CD14-positive monocyte (primary cell): ENCODE data around the gene CHRNA3. TPM values are rescaled to one million over a fixed set of nuclear protein-coding genes. Genes with fewer than 3 reads are reported as not detected.
"Not testable (repeated sequence)": the region's sequence is repeated elsewhere in the genome, so short reads cannot be mapped to it uniquely, and the experiment has no call there.

Experiments used
- DNase-seq, 3 donors: peaks; one replicate each; pipeline ENCODE4 v3.0.0-alpha.2; 2011 to 2022
- H2AFZ ChIP-seq: 2 replicates; pipeline ENCODE4 v1.6.0; 2012; ENCODE audit warnings: mild to moderate bottlenecking, low read depth, low read length, inconsistent platforms; ENCODE audit not compliant: insufficient read depth, poor library complexity, severe bottlenecking
- H3K27ac ChIP-seq, 2 donors: 1 replicate in 1 of 2; 2 replicates in 1 of 2; pipeline ENCODE4 v1.5.1; 2012 to 2013; ENCODE audit warnings: low read length in 2 of 2, control low read depth in 1 of 2, inconsistent platforms in 1 of 2, low read depth in 1 of 2, mild to moderate bottlenecking in 1 of 2
- H3K27me3 ChIP-seq, 2 donors: one replicate each; pipeline versions ENCODE4 v1.6.0 to v1.6.1; 2011 to 2013; ENCODE audit warnings: low read length in 2 of 2; ENCODE audit not compliant: control insufficient read depth in 2 of 2, insufficient read depth in 2 of 2
- H3K36me3 ChIP-seq, 2 donors: replicated peaks in 1 of 2; 1 replicate in 1 of 2; 2 replicates in 1 of 2; pipeline versions ENCODE4 v1.5.1 to v1.6.1; 2012 to 2013; ENCODE audit warnings: low read length in 2 of 2, control low read depth in 1 of 2, inconsistent platforms in 1 of 2, mild to moderate bottlenecking in 1 of 2; ENCODE audit not compliant: insufficient read depth in 2 of 2, control insufficient read depth in 1 of 2
- H3K4me1 ChIP-seq, 2 donors: 1 replicate in 1 of 2; 2 replicates in 1 of 2; pipeline versions ENCODE4 v1.5.1 to v1.6.1; 2012 to 2013; ENCODE audit warnings: low read length in 2 of 2, control low read depth in 1 of 2, inconsistent platforms in 1 of 2, mild to moderate bottlenecking in 1 of 2, moderate library complexity in 1 of 2; ENCODE audit not compliant: insufficient read depth in 2 of 2, control insufficient read depth in 1 of 2
- H3K4me2 ChIP-seq: replicated peaks from 2 replicates; pipeline ENCODE3; 2012; ENCODE audit warnings: low read length, moderate library complexity, mild to moderate bottlenecking; ENCODE audit not compliant: poor library complexity, severe bottlenecking; ENCODE audit errors: extremely low read depth
- H3K4me3 ChIP-seq, 3 experiments: fragments of 200-600 bp in 1 of 3; sonication (generic) in 1 of 3; replicated peaks in 1 of 3; 1 replicate in 2 of 3; 2 replicates in 1 of 3; pipeline ENCODE4 v1.5.1; 2011 to 2013; ENCODE audit warnings: low read length in 3 of 3, mild to moderate bottlenecking in 3 of 3, control low read depth in 2 of 3, low read depth in 2 of 3, inconsistent platforms in 1 of 3, moderate library complexity in 1 of 3
- H3K79me2 ChIP-seq: 2 replicates; pipeline ENCODE4 v1.6.0; 2012; ENCODE audit warnings: mild to moderate bottlenecking, control low read depth, inconsistent platforms, low read length, moderate library complexity; ENCODE audit not compliant: insufficient read depth
- H3K9ac ChIP-seq: 2 replicates; pipeline ENCODE4 v1.6.0; 2017; ENCODE audit warnings: low read length, mild to moderate bottlenecking; ENCODE audit not compliant: insufficient read depth, poor library complexity, severe bottlenecking
- H3K9me3 ChIP-seq, 2 donors: replicated peaks in 1 of 2; 1 replicate in 1 of 2; 2 replicates in 1 of 2; pipeline versions ENCODE4 v1.5.1 to v1.6.1; 2012 to 2013; ENCODE audit warnings: low read length in 2 of 2, control low read depth in 1 of 2; ENCODE audit not compliant: control insufficient read depth in 1 of 2, insufficient read depth in 1 of 2
- H4K20me1 ChIP-seq: 2 replicates; pipeline ENCODE4 v1.6.0; 2012; ENCODE audit warnings: mild to moderate bottlenecking, low read length, control low read depth, moderate library complexity; ENCODE audit not compliant: insufficient read depth
- H3K27ac Mint-ChIP-seq, 7 donors: one replicate each; pipeline ENCODE4 v1.8.0; 2020; ENCODE audit warnings: mild to moderate bottlenecking in 7 of 7, mixed read lengths in 7 of 7, moderate library complexity in 6 of 7, inconsistent platforms in 2 of 7
- H3K27me3 Mint-ChIP-seq, 3 donors: one replicate each; pipeline ENCODE4 v1.8.0; 2021 to 2022; ENCODE audit warnings: low read depth in 3 of 3, mild to moderate bottlenecking in 3 of 3, mixed read lengths in 3 of 3, moderate library complexity in 3 of 3, inconsistent platforms in 1 of 3
- H3K36me3 Mint-ChIP-seq, 2 donors: one replicate each; pipeline ENCODE4 v1.8.0; 2020; ENCODE audit warnings: mixed read lengths in 2 of 2, inconsistent platforms in 1 of 2, mild to moderate bottlenecking in 1 of 2
- H3K4me1 Mint-ChIP-seq: one replicate; pipeline ENCODE4 v1.8.0; 2020; ENCODE audit warnings: mild to moderate bottlenecking, mixed read lengths
- H3K4me3 Mint-ChIP-seq, 2 donors: one replicate each; pipeline ENCODE4 v1.8.0; 2020; ENCODE audit warnings: mild to moderate bottlenecking in 2 of 2, mixed read lengths in 2 of 2, moderate library complexity in 1 of 2
- H3K9me3 Mint-ChIP-seq, 7 donors: one replicate each; pipeline ENCODE4 v1.8.0; 2020 to 2022; ENCODE audit warnings: mixed read lengths in 7 of 7, mild to moderate bottlenecking in 6 of 7, moderate library complexity in 6 of 7, inconsistent platforms in 2 of 7
- WGBS: methylation state at CpG from one replicate; pipeline ENCODE4 v1.1.5; 2013; ENCODE audit warnings: missing lambda C conversion rate; ENCODE audit not compliant: insufficient coverage; 5-methylcytosine and 5-hydroxymethylcytosine counted together
- intact Hi-C, 2 donors: fragments of 100-400 bp; cut with micrococcal nuclease; formaldehyde crosslinking; loops; one replicate each; pipeline versions ENCODE4 v1.15.0 to v1.15.1; 2023
- polyA plus RNA-seq, 3 donors: library from polyadenylated mRNA; depleted of rRNA in 1 of 3; unstranded in 2 of 3; stranded (reverse) in 1 of 3; fragments of 300-500 nt in 2 of 3; fragments of >200 nt in 1 of 3; fragmentation: Illumina TruSeq in 2 of 3; gene quantifications; 1 replicate in 2 of 3; 2 replicates in 1 of 3; pipeline ENCODE4 v1.2.3, GENCODE V29; 2012 to 2021
- TF ChIP-seq, protein P1 (sequence below): fragments of 200-600 bp; IDR thresholded peaks from one replicate; pipeline ENCODE4 v1.8.0; 2022; ENCODE audit warnings: antibody characterized with exemption, mild to moderate bottlenecking

CHRNA3 gene
- polyA plus RNA-seq, 3 donors = not detected

DNA sequence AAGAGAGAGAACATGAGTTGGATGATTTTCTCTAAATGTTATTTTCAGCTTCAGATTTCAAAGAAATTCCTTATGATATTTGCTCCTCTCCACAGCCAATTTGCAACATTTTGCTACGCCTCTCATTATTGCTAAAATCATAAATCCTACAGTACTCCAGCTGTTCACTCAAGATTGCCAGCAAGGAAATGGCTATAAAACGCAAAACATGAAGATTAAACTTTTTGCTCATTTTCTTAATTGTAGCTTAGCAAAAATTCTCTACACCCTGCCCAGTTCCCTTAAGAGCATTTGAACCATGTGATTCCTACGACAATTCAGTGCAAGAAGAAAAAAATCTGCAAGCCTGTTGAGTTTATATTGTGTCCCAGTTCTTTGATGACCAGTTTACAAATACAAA, 6.8 kb downstream of the CHRNA3 start:
- peaks cover 2 to 7% of the 10 kb centered on the region in 2 donors for H3K27me3 ChIP-seq
- H3K4me3 ChIP-seq = no peak overlapping the region
- H3K9ac ChIP-seq = no peak overlapping the region
- H4K20me1 ChIP-seq = no peaks in the 10 kb centered on the region
- no peak overlapping the region for H2AFZ ChIP-seq
- Mint-ChIP-seq H3K27me3 (peaks cover 13 to 17% (median 13%) of the 10 kb centered on the region in 3 donors), H3K4me1 (peaks cover 9% of the 10 kb centered on the region), H3K27ac (no peak overlapping the region), H3K9me3 (peaks cover 0 to 4% (median 0%) of the 10 kb centered on the region in 7 donors), H3K36me3 (no peaks in the 10 kb centered on the region), H3K4me3 (no peak overlapping the region)
- no peak overlapping the region for H3K4me2 ChIP-seq
- 80% methylated on average over 1 of the region's 3 CpGs for WGBS
- H3K79me2 ChIP-seq = no peaks in the 10 kb centered on the region
- H3K4me1 ChIP-seq = no peaks in the 10 kb centered on the region
- no peaks in the 10 kb centered on the region for H3K9me3 ChIP-seq
- H3K36me3 ChIP-seq = no peaks in the 10 kb centered on the region
- no peak for DNase-seq
- intact Hi-C loops = no loop called here
- H3K27ac ChIP-seq = no peak overlapping the region
- TF ChIP-seq, protein P1, sequence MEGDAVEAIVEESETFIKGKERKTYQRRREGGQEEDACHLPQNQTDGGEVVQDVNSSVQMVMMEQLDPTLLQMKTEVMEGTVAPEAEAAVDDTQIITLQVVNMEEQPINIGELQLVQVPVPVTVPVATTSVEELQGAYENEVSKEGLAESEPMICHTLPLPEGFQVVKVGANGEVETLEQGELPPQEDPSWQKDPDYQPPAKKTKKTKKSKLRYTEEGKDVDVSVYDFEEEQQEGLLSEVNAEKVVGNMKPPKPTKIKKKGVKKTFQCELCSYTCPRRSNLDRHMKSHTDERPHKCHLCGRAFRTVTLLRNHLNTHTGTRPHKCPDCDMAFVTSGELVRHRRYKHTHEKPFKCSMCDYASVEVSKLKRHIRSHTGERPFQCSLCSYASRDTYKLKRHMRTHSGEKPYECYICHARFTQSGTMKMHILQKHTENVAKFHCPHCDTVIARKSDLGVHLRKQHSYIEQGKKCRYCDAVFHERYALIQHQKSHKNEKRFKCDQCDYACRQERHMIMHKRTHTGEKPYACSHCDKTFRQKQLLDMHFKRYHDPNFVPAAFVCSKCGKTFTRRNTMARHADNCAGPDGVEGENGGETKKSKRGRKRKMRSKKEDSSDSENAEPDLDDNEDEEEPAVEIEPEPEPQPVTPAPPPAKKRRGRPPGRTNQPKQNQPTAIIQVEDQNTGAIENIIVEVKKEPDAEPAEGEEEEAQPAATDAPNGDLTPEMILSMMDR = no peak

DNA sequence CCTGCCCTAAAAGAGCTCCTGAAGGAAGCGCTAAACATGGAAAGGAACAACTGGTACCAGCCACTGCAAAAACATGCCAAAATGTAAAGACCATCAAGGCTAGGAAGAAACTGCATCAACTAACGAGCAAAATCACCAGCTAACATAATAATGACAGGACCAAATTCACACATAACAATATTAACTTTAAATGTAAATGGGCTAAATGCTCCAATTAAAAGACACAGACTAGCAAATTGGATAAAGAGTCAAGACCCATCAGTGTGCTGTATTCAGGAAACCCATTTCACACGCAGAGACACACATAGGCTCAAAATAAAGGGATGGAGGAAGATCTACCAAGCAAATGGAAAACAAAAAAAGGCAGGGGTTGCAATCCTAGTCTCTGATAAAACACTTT, 11.2 kb downstream of the CHRNA3 start:
- H3K79me2 ChIP-seq, H3K4me3 ChIP-seq, DNase-seq, H3K36me3 Mint-ChIP-seq, H3K4me2 ChIP-seq, H3K4me3 Mint-ChIP-seq, H4K20me1 ChIP-seq, H3K9ac ChIP-seq, H2AFZ ChIP-seq, H3K4me1 ChIP-seq, intact Hi-C loops, H3K27ac ChIP-seq, H3K9me3 Mint-ChIP-seq, H3K27ac Mint-ChIP-seq, H3K9me3 ChIP-seq, H3K27me3 ChIP-seq, H3K36me3 ChIP-seq, H3K4me1 Mint-ChIP-seq: not testable (repeated sequence)
- peaks cover 13 to 28% (median 19%) of the 10 kb centered on the region in 3 donors for H3K27me3 Mint-ChIP-seq
- no CpG with 5 or more reads among the region's 3 CpGs for WGBS
